Body of pancreas (tissue), 4 donors: ENCODE results near the gene B3GAT3. TPM values are rescaled to one million over a fixed set of nuclear protein-coding genes. Genes with fewer than 3 reads are reported as not detected.

Source experiments
- ATAC-seq: fragments of 150-250 bp; one replicate; pipeline ENCODE4 v1.9.1; 2016
- DNase-seq, 4 donors: peaks; one replicate each; pipeline ENCODE4 v3.0.0-alpha.2; 2019
- H3K27ac ChIP-seq, 4 donors: fragments of 200-600 bp; sonication (generic); 1 replicate in 3 of 4; 2 replicates in 1 of 4; pipeline versions ENCODE4 v1.5.1 to v1.6.1; 2016 to 2019; ENCODE audit warnings: mild to moderate bottlenecking in 1 of 4, mixed read lengths in 1 of 4, moderate library complexity in 1 of 4
- H3K27me3 ChIP-seq, 2 donors: fragments of 200-600 bp; sonication (generic); one replicate each; pipeline ENCODE4 v1.6.0; 2016; ENCODE audit warnings: mild to moderate bottlenecking in 1 of 2
- H3K36me3 ChIP-seq, 2 donors: fragments of 200-600 bp; sonication (generic); replicated peaks in 1 of 2; 2 replicates each; pipeline ENCODE4 v1.5.1; 2016; ENCODE audit warnings: low read depth in 2 of 2; ENCODE audit not compliant: insufficient read depth in 1 of 2
- H3K4me1 ChIP-seq: fragments of 200-600 bp; sonication (generic); one replicate; pipeline ENCODE4 v1.6.0; 2016
- H3K4me3 ChIP-seq, 2 donors: fragments of 200-600 bp; sonication (generic); 1 replicate in 1 of 2; 2 replicates in 1 of 2; pipeline ENCODE4 v1.5.1; 2016 to 2019
- H3K9me3 ChIP-seq, 3 donors: fragments of 200-600 bp; sonication (generic); 1 replicate in 2 of 3; 2 replicates in 1 of 3; pipeline ENCODE4 v1.5.1; 2016
- CTCF ChIP-seq, 7 experiments: fragments of 450-650 bp in 4 of 7; fragments of 200-600 bp in 3 of 7; sonication (generic) in 3 of 7; IDR thresholded peaks; one replicate each; pipeline ENCODE4 v1.5.1; 2016 to 2019; ENCODE audit warnings: antibody characterized with exemption in 7 of 7
- POLR2A ChIP-seq, 3 donors: fragments of 450-650 bp; IDR thresholded peaks; one replicate each; pipeline ENCODE4 v1.6.1; 2016; ENCODE audit warnings: antibody characterized with exemption in 3 of 3, mild to moderate bottlenecking in 2 of 3
- WGBS, 2 donors: methylation state at CpG; one replicate each; pipeline ENCODE4 v1.1.5; 2017; 5-methylcytosine and 5-hydroxymethylcytosine counted together
- intact Hi-C: fragments of 100-400 bp; cut with DNase I; formaldehyde crosslinking; loops from one replicate; pipeline ENCODE4 v1.15.1; 2023
- total RNA-seq, 2 donors: library from RNA; depleted of rRNA; stranded (reverse); fragments of >200 nt; gene quantifications; one replicate each; pipeline ENCODE4 v1.1.0, GENCODE V29; 2016

Gene B3GAT3
- total RNA-seq, 2 donors from 2014 or later, result 17.1 to 63.0 TPM

DNA sequence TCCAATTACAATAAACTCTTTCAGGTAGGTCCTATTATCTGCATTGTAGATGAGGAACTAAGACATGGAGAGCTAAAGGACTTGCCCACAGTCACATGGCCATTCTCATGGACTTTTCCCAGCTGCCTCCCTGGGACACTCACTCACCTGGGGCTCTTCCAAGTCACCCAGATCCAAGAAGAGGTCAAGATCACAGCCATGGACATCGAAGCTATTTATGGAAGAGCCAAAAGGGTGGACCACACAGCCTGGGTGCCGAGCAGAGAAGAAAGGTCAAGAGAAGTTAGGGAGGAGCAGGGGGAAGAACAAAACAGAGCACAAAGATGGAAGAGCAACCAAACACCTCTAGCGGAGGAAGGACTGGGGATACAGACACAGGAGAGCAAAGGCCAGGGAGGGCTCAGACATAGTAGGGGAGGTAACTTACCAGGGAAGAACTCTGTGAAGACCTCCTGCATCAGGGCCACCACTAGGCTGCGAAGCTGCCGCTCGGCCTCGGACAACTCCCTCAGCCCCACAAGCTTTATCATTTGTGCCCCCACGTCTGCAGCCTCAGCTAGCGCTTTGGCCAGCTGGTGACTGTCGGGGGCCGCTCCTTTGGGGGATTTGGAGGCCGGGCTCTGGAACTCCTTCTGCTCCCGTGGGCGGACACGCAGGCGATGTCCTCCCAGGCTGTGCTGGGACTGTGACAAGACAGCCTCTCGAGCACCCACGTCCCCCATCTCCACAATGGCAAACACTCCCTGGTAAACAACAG is 40.6 kb downstream of the B3GAT3 start:
- H3K36me3 ChIP-seq, result peaks cover 0 to 10% of the 10 kb centered on the region in 2 donors
- ATAC-seq (no peak), DNase-seq (no peak)
- H3K27ac ChIP-seq, result no peak overlapping the region
- 83 to 92% methylated on average over 13 to 18 of the region's 18 CpGs for WGBS, 2 donors
- intact Hi-C loops, result no loop called here
- TF ChIP-seq CTCF (IDR thresholded peaks at IDR 0.05) (no peak), POLR2A (IDR thresholded peaks at IDR 0.05) (no peak)
- H3K9me3 ChIP-seq, result no peaks in the 10 kb centered on the region
- H3K4me3 ChIP-seq, result no peak overlapping the region
- peaks cover 6% of the 10 kb centered on the region for H3K4me1 ChIP-seq
- H3K27me3 ChIP-seq, result no peaks in the 10 kb centered on the region

GRCh38 chr11:62579252-62579651 is 42.5 kb downstream of the B3GAT3 start:
- ATAC-seq, result no peak
- H3K27ac ChIP-seq, result no peak overlapping the region
- intact Hi-C loops, result no loop called here
- peaks cover 24% of the 10 kb centered on the region for H3K4me1 ChIP-seq
- no peaks in the 10 kb centered on the region for H3K27me3 ChIP-seq
- DNase-seq, result no peak
- H3K36me3 ChIP-seq, result peaks cover 0 to 10% of the 10 kb centered on the region in 2 donors
- H3K9me3 ChIP-seq, result no peaks in the 10 kb centered on the region
- no peak overlapping the region for H3K4me3 ChIP-seq
- TF ChIP-seq POLR2A (IDR thresholded peaks at IDR 0.05) (no peak), CTCF (IDR thresholded peaks at IDR 0.05) (no peak)
- WGBS, 2 donors, result 81 to 96% methylated on average over 2 of the region's 2 CpGs

GRCh38 chr11:62578541-62578940 is 43.2 kb downstream of the B3GAT3 start:
- no peak overlapping the region for H3K4me3 ChIP-seq
- WGBS, 2 donors, result 94 to 95% methylated on average over 11 of the region's 11 CpGs
- no peak for ATAC-seq
- H3K27ac ChIP-seq, result no peak overlapping the region
- H3K9me3 ChIP-seq, result no peaks in the 10 kb centered on the region
- H3K27me3 ChIP-seq, result no peaks in the 10 kb centered on the region
- intact Hi-C loops, result no loop called here
- peaks cover 24% of the 10 kb centered on the region for H3K4me1 ChIP-seq
- no peak for DNase-seq
- TF ChIP-seq CTCF (IDR thresholded peaks at IDR 0.05), result no peak
- no peak for TF ChIP-seq POLR2A (IDR thresholded peaks at IDR 0.05)
- H3K36me3 ChIP-seq, result peaks cover 0 to 10% of the 10 kb centered on the region in 2 donors

GRCh38 chr11:62577046-62577714 is 44.6 kb downstream of the B3GAT3 start:
- peak in 2 of 4 donors; percentile 27 for DNase-seq

More at GRCh38 chr11:62577046-62577714, 44.6 kb downstream of the B3GAT3 start:
- WGBS, 2 donors, result 69 to 84% methylated on average over 9 to 12 of the region's 12 CpGs
- H3K4me1 ChIP-seq, result peaks cover 32% of the 10 kb centered on the region
- no peaks in the 10 kb centered on the region for H3K9me3 ChIP-seq
- intact Hi-C loops, result no loop called here
- peaks cover 0 to 10% of the 10 kb centered on the region in 2 donors for H3K36me3 ChIP-seq
- peak overlapping the region in 2 of 4 donors; percentile 38 to 91 for H3K27ac ChIP-seq
- no peak for TF ChIP-seq CTCF (IDR thresholded peaks at IDR 0.05)
- TF ChIP-seq POLR2A (IDR thresholded peaks at IDR 0.05), result no peak
- no peak for ATAC-seq
- H3K27me3 ChIP-seq, result no peaks in the 10 kb centered on the region
- H3K4me3 ChIP-seq, result no peak overlapping the region
